Measurements from ENCODE around the gene ZNF695. TPM values are rescaled to one million over a fixed set of nuclear protein-coding genes. Genes with fewer than 3 reads are reported as not detected.
"Not testable (repeated sequence)": the region's sequence is repeated elsewhere in the genome, so short reads cannot be mapped to it uniquely, and the experiment has no call there.

ZNF695 gene
- total RNA-seq, 1 donor from 2014 or later = 14.2 TPM

DNA sequence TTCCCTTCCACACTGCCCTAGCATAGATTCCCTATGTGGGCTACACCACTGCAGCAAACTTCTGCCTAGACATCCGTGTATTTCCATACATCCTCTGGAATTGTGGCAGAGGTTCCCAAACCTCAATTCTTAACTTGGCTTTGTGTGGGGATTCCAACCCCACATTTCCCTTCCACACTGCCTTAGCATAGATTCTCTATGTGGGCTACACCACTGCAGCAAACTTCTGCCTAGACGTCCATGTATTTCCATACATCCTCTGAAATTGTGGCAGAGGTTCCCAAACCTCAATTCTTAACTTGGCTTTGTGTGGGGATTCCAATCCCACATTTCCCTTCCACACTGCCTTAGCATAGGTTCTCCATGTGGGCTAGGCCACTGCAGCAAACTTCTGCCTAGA is 39.4 kb upstream of the ZNF695 start:
- Mint-ChIP-seq H3K27ac (peak overlapping the region; percentile 56), H3K4me1 (ENCODE audit: low read depth) (no peaks in the 10 kb centered on the region), H3K9me3 (ENCODE audit: low read depth) (peaks cover 71% of the 10 kb centered on the region), H3K4me3 (ENCODE audit: low read depth) (no peak overlapping the region), H3K36me3 (ENCODE audit: insufficient read depth) (peaks cover 77% of the 10 kb centered on the region), H3K27me3 (no peaks in the 10 kb centered on the region)
- DNase-seq (ENCODE audit: low spot score, unreplicated experiment) = no peak
- TF ChIP-seq, protein P1, sequence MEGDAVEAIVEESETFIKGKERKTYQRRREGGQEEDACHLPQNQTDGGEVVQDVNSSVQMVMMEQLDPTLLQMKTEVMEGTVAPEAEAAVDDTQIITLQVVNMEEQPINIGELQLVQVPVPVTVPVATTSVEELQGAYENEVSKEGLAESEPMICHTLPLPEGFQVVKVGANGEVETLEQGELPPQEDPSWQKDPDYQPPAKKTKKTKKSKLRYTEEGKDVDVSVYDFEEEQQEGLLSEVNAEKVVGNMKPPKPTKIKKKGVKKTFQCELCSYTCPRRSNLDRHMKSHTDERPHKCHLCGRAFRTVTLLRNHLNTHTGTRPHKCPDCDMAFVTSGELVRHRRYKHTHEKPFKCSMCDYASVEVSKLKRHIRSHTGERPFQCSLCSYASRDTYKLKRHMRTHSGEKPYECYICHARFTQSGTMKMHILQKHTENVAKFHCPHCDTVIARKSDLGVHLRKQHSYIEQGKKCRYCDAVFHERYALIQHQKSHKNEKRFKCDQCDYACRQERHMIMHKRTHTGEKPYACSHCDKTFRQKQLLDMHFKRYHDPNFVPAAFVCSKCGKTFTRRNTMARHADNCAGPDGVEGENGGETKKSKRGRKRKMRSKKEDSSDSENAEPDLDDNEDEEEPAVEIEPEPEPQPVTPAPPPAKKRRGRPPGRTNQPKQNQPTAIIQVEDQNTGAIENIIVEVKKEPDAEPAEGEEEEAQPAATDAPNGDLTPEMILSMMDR (IDR thresholded peaks at IDR 0.05; ENCODE audit: unreplicated experiment) = no peak

DNA sequence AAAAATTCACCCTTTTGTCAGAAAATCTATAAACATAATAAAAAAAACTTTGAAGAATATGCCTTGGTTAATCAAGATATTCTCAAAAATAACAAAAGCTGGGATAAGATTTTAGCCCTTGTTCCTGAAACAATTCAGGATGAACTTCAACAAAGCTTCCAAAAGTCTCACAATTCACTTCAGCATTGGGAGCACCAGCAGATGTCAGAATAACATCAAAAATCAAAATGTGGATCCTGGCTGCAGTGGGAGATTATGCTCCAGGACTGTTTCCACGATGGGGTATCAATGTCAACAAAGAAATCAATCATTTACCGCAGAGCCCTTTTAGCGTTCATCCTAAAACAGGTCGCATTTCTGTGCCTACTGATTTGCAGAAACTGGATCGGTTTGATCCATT is 35.5 kb upstream of the ZNF695 start:
- no peak overlapping the region for H3K4me3 Mint-ChIP-seq (ENCODE audit: low read depth)
- H3K4me1 Mint-ChIP-seq (ENCODE audit: low read depth) = no peaks in the 10 kb centered on the region
- peaks cover 58% of the 10 kb centered on the region for H3K9me3 Mint-ChIP-seq (ENCODE audit: low read depth)
- no peaks in the 10 kb centered on the region for H3K27me3 Mint-ChIP-seq
- TF ChIP-seq, protein P1 (IDR thresholded peaks at IDR 0.05; ENCODE audit: unreplicated experiment) = no peak
- peaks cover 85% of the 10 kb centered on the region for H3K36me3 Mint-ChIP-seq (ENCODE audit: insufficient read depth)
- no peak for DNase-seq (ENCODE audit: low spot score, unreplicated experiment)
- no peak overlapping the region for H3K27ac Mint-ChIP-seq

DNA sequence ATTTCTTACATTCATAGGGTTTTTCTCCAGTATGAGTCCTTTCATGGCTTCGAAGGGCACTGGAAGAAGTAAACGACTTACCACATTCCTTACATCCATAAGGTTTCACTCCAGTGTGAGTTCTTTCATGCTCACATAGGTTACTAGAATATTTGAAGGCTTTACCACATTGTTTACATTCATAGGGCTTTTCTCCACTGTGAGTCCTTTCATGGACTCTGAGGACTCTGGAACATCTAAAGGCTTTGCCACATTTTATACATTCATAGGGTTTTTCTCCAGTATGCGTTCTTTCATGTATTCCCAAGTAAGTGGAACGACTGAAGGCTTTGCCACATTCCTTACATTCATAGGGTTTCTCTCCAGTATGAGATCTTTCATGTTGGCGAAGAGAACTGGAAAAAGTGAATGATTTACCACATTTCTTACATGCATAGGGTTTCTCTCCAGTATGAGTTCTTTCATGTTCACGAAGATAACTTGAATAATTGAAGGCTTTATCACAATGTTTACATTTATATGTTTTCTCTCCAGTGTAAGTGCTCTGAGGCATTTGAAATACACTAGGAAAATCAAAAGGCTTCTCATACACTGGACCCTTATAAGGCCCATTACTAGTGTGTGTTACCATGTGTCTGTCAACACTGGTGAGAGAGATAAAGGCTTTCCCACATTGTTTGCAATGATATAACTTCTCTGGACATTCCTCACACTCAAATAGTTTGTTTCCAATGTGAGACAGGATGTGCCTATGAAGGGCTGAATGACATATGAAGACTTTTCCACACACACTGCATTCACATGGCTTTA is 29.9 kb upstream of the ZNF695 start:
- H3K27me3 Mint-ChIP-seq = no peaks in the 10 kb centered on the region
- H3K4me3 Mint-ChIP-seq (ENCODE audit: low read depth) = no peak overlapping the region
- TF ChIP-seq, protein P1 (IDR thresholded peaks at IDR 0.05; ENCODE audit: unreplicated experiment) = no peak
- H3K36me3 Mint-ChIP-seq (ENCODE audit: insufficient read depth) = peaks cover 87% of the 10 kb centered on the region
- peaks cover 60% of the 10 kb centered on the region for H3K9me3 Mint-ChIP-seq (ENCODE audit: low read depth)
- H3K27ac Mint-ChIP-seq = no peak overlapping the region
- no peak for DNase-seq (ENCODE audit: low spot score, unreplicated experiment)
- no peaks in the 10 kb centered on the region for H3K4me1 Mint-ChIP-seq (ENCODE audit: low read depth)

DNA sequence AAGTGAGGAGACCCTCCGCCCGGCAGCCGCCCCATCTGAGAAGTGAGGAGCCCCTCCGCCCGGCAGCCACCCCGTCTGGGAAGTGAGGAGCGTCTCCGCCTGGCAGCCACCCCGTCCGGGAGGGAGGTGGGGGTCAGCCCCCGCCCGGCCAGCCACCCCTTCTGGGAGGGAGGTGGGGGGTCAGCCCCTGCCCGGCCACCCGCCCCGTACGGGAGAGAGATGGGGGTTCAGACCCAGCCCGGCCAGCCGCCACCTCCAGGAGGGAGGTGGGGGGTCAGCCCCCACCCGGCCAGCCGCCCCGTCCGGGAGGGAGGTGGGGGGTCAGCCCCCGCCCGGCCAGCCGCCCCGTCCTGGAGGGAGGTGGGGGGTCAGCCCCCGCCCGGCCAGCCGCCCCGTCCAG is 24.4 kb upstream of the ZNF695 start:
- Mint-ChIP-seq H3K9me3 (ENCODE audit: low read depth) (peaks cover 47% of the 10 kb centered on the region), H3K36me3 (ENCODE audit: insufficient read depth) (peaks cover 44% of the 10 kb centered on the region)
- H3K27me3 Mint-ChIP-seq; DNase-seq (ENCODE audit: low spot score, unreplicated experiment); H3K4me1 Mint-ChIP-seq (ENCODE audit: low read depth); H3K4me3 Mint-ChIP-seq (ENCODE audit: low read depth); H3K27ac Mint-ChIP-seq: not testable (repeated sequence)

DNA sequence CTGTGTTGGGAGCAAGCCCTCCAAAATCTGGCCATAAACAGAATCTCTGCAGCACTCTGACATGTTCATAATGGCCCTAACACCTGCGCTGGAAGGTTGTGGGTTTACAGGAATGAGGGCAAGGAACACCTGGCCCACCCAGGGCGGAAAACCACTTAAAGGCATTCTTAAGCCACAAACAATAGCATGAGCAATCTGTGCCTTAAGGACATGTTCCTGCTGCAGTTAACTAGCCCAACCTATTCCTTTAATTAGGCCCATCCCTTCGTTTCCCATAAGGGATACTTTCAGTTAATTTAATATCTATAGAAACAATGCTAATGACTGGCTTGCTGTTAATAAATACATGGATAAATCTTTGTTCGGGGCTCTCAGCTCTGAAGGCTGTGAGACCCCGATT is 16.8 kb upstream of the ZNF695 start:
- not testable (repeated sequence) for H3K27ac Mint-ChIP-seq; H3K4me1 Mint-ChIP-seq (ENCODE audit: low read depth); H3K4me3 Mint-ChIP-seq (ENCODE audit: low read depth); DNase-seq (ENCODE audit: low spot score, unreplicated experiment); H3K36me3 Mint-ChIP-seq (ENCODE audit: insufficient read depth); H3K27me3 Mint-ChIP-seq
- H3K9me3 Mint-ChIP-seq (ENCODE audit: low read depth) = peaks cover 47% of the 10 kb centered on the region

DNA sequence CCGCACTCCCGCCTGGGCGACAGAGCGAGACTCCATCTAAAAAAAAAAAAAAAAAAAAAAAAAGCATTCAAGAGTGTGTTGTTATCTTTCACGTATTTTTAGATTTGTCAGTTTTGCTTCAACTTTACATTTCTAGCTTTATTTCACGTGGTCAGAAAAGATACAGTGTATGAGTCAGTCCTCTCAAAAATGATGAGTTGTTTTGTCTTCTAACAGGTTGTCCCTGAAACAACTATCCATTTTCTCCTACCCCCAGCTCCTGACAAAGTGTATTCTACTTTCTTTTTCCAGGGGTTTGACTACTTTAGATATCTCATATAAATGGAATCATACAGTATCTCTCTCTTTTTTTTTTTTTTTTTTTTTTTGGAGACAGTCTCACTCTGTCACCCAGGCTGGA is 5.5 kb upstream of the ZNF695 start:
- H3K4me1 Mint-ChIP-seq (ENCODE audit: low read depth) = no peaks in the 10 kb centered on the region
- H3K27ac Mint-ChIP-seq = no peak overlapping the region
- TF ChIP-seq, protein P1 (IDR thresholded peaks at IDR 0.05; ENCODE audit: unreplicated experiment) = no peak
- H3K4me3 Mint-ChIP-seq (ENCODE audit: low read depth) = no peak overlapping the region
- no peaks in the 10 kb centered on the region for H3K36me3 Mint-ChIP-seq (ENCODE audit: insufficient read depth)
- peaks cover 14% of the 10 kb centered on the region for H3K9me3 Mint-ChIP-seq (ENCODE audit: low read depth)
- DNase-seq (ENCODE audit: low spot score, unreplicated experiment) = no peak
- H3K27me3 Mint-ChIP-seq = no peaks in the 10 kb centered on the region

Measured in progenitor cell of endocrine pancreas (in vitro differentiated cells).